Fibroblast of lung (primary cell): ENCODE measurements around the gene ANLN. TPM values are rescaled to one million over a fixed set of nuclear protein-coding genes. Genes with fewer than 3 reads are reported as not detected.

Experiments
- DNase-seq, 2 donors: peaks; one replicate each; pipeline versions ENCODE4 v3.0.0 to v3.0.0-alpha.2; 2010; ENCODE audit warnings: low read depth in 2 of 2
- H2AFZ ChIP-seq: 2 replicates; pipeline ENCODE4 v1.5.1; 2012; ENCODE audit warnings: low read length, control low read depth, inconsistent platforms
- H3K27ac ChIP-seq: 2 replicates; pipeline ENCODE4 v1.5.1; 2011; ENCODE audit warnings: low read length, control low read depth; ENCODE audit not compliant: insufficient read depth
- H3K27me3 ChIP-seq: 2 replicates; pipeline ENCODE4 v1.5.1; 2011; ENCODE audit warnings: mild to moderate bottlenecking, low read length; ENCODE audit not compliant: control insufficient read depth, insufficient read depth
- H3K36me3 ChIP-seq: 2 replicates; pipeline ENCODE4 v1.5.1; 2011; ENCODE audit warnings: low read length; ENCODE audit not compliant: control insufficient read depth, insufficient read depth
- H3K4me1 ChIP-seq: 2 replicates; pipeline ENCODE4 v1.5.1; 2011; ENCODE audit warnings: low read length; ENCODE audit not compliant: control insufficient read depth, insufficient read depth; ENCODE audit errors: extremely low read depth
- H3K4me2 ChIP-seq: 2 replicates; pipeline ENCODE4 v1.5.1; 2011; ENCODE audit warnings: low read length, control low read depth; ENCODE audit not compliant: insufficient read depth; ENCODE audit errors: extremely low read depth
- H3K4me3 ChIP-seq, 4 experiments: fragments of 200-600 bp in 1 of 4; sonication (generic) in 1 of 4; replicated peaks in 1 of 4; 2 replicates each; pipeline ENCODE4 v1.5.1; 2011 to 2016; ENCODE audit warnings: low read length in 4 of 4, low read depth in 3 of 4, mild to moderate bottlenecking in 3 of 4, control low read depth in 2 of 4, inconsistent platforms in 1 of 4, mixed read lengths in 1 of 4; ENCODE audit not compliant: insufficient read depth in 1 of 4; ENCODE audit errors: control extremely low read depth in 1 of 4
- H3K79me2 ChIP-seq: 2 replicates; pipeline ENCODE4 v1.5.1; 2012; ENCODE audit warnings: mild to moderate bottlenecking, low read length, inconsistent platforms; ENCODE audit not compliant: control insufficient read depth, insufficient read depth
- H3K9ac ChIP-seq: 2 replicates; pipeline ENCODE4 v1.5.1; 2011; ENCODE audit warnings: mild to moderate bottlenecking, low read length, control low read depth; ENCODE audit not compliant: insufficient read depth
- H3K9me3 ChIP-seq: 2 replicates; pipeline ENCODE4 v1.5.1; 2012; ENCODE audit warnings: low read depth, low read length; ENCODE audit not compliant: control insufficient read depth, insufficient read depth
- H4K20me1 ChIP-seq: 2 replicates; pipeline ENCODE4 v1.5.1; 2011; ENCODE audit warnings: low read length; ENCODE audit not compliant: control insufficient read depth, insufficient read depth; ENCODE audit errors: extremely low read depth
- EZH2 ChIP-seq: IDR thresholded peaks from 2 replicates; pipeline ENCODE4 v1.5.1; 2012; ENCODE audit warnings: low read length, control low read depth, mild to moderate bottlenecking; ENCODE audit errors: missing control alignments
- polyA plus RNA-seq, 2 donors: library from polyadenylated mRNA; depleted of rRNA in 1 of 2; stranded (reverse) in 1 of 2; unstranded in 1 of 2; fragments of >200 nt; gene quantifications; 2 replicates each; pipeline ENCODE4 v1.2.1, GENCODE V29; 2011 to 2012; ENCODE audit warnings: missing spikeins in 1 of 2
- total RNA-seq: library from RNA; depleted of rRNA; stranded (reverse); fragments of >200 nt; gene quantifications from 2 replicates; pipeline ENCODE4 v1.2.1, GENCODE V29; 2014
- TF ChIP-seq, protein P1 (sequence below), 2 donors: IDR thresholded peaks in 1 of 2; conservative IDR thresholded peaks in 1 of 2; 1 replicate in 1 of 2; 2 replicates in 1 of 2; pipeline ENCODE4 v1.5.1; 2011 to 2012; ENCODE audit warnings: low read length in 2 of 2, control low read depth in 1 of 2, inconsistent platforms in 1 of 2, low read depth in 1 of 2, mild to moderate bottlenecking in 1 of 2

ANLN gene
- total and polyA plus RNA-seq, 2 donors (not counting 1 experiment from before 2014, with no cell fraction given), result 21.5 to 25.3 TPM

- no peak overlapping the region for H3K4me3 ChIP-seq
- H3K27ac ChIP-seq, result no peak overlapping the region
- H3K4me1 ChIP-seq, result no peaks in the 10 kb centered on the region
- TF ChIP-seq, protein P1, sequence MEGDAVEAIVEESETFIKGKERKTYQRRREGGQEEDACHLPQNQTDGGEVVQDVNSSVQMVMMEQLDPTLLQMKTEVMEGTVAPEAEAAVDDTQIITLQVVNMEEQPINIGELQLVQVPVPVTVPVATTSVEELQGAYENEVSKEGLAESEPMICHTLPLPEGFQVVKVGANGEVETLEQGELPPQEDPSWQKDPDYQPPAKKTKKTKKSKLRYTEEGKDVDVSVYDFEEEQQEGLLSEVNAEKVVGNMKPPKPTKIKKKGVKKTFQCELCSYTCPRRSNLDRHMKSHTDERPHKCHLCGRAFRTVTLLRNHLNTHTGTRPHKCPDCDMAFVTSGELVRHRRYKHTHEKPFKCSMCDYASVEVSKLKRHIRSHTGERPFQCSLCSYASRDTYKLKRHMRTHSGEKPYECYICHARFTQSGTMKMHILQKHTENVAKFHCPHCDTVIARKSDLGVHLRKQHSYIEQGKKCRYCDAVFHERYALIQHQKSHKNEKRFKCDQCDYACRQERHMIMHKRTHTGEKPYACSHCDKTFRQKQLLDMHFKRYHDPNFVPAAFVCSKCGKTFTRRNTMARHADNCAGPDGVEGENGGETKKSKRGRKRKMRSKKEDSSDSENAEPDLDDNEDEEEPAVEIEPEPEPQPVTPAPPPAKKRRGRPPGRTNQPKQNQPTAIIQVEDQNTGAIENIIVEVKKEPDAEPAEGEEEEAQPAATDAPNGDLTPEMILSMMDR (conservative IDR thresholded peaks at IDR 0.05 in 1 of 2, IDR thresholded peaks at IDR 0.05 in 1 of 2; ENCODE audit: low read depth in 1 of 2, low read length in 2 of 2), result no peak
- TF ChIP-seq EZH2, result no peak
- no peak overlapping the region for H2AFZ ChIP-seq
- no peaks in the 10 kb centered on the region for H3K79me2 ChIP-seq
- H3K36me3 ChIP-seq, result peaks cover 6% of the 10 kb centered on the region
- no peak for DNase-seq
- no peaks in the 10 kb centered on the region for H3K27me3 ChIP-seq
- no peak overlapping the region for H3K4me2 ChIP-seq
- no peaks in the 10 kb centered on the region for H3K9me3 ChIP-seq
- H3K9ac ChIP-seq, result no peak overlapping the region
- no peaks in the 10 kb centered on the region for H4K20me1 ChIP-seq
Observed at GRCh38 chr7:36420307-36420706, 30.6 kb downstream of the ANLN start.

GRCh38 chr7:36422072-36422471 lies 32.4 kb downstream of the ANLN start:
- no peak overlapping the region for H3K4me2 ChIP-seq
- DNase-seq, result no peak
- no peaks in the 10 kb centered on the region for H3K27me3 ChIP-seq
- no peak overlapping the region for H3K27ac ChIP-seq
- H3K4me3 ChIP-seq, result no peak overlapping the region
- no peak overlapping the region for H2AFZ ChIP-seq
- no peaks in the 10 kb centered on the region for H3K9me3 ChIP-seq
- peaks cover 6% of the 10 kb centered on the region for H3K36me3 ChIP-seq
- no peaks in the 10 kb centered on the region for H4K20me1 ChIP-seq
- H3K79me2 ChIP-seq, result no peaks in the 10 kb centered on the region
- H3K9ac ChIP-seq, result no peak overlapping the region
- H3K4me1 ChIP-seq, result no peaks in the 10 kb centered on the region
- TF ChIP-seq, protein P1 (conservative IDR thresholded peaks at IDR 0.05 in 1 of 2, IDR thresholded peaks at IDR 0.05 in 1 of 2; ENCODE audit: low read depth in 1 of 2, low read length in 2 of 2), result no peak
- no peak for TF ChIP-seq EZH2

DNA sequence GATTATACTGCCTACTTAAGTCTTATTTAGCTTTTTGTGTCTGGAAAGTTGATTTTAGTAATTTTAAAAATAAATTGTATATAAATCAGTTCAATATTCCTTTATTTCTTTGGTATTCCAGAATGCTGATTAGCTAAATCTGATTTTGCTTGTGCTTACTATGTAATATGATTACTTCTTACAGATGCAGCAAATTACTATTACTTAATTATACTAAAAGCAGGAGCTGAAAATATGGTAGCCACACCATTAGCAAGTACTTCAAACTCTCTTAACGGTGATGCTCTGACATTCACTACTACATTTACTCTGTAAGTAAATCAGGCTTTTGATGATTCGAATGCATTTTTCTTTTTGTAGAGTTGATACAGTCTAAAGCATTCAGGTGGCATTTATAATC lies 34.0 kb downstream of the ANLN start:
- no peaks in the 10 kb centered on the region for H4K20me1 ChIP-seq
- H3K9ac ChIP-seq, result no peak overlapping the region
- H3K4me2 ChIP-seq, result no peak overlapping the region
- H2AFZ ChIP-seq, result no peak overlapping the region
- H3K36me3 ChIP-seq, result peaks cover 4% of the 10 kb centered on the region
- DNase-seq, result no peak
- H3K4me3 ChIP-seq, result no peak overlapping the region
- TF ChIP-seq EZH2, result no peak
- TF ChIP-seq, protein P1 (conservative IDR thresholded peaks at IDR 0.05 in 1 of 2, IDR thresholded peaks at IDR 0.05 in 1 of 2; ENCODE audit: low read depth in 1 of 2, low read length in 2 of 2), result no peak
- no peaks in the 10 kb centered on the region for H3K4me1 ChIP-seq
- no peaks in the 10 kb centered on the region for H3K9me3 ChIP-seq
- no peaks in the 10 kb centered on the region for H3K79me2 ChIP-seq
- H3K27ac ChIP-seq, result no peak overlapping the region
- H3K27me3 ChIP-seq, result no peaks in the 10 kb centered on the region
